Activated CD8-positive, alpha-beta memory T cell treated with anti-CD3 and anti-CD28 coated beads, Interleukin-2, amount 50 U/mL, for 1 hour (primary cell): ENCODE measurements around the gene HAS3.
"Not testable (repeated sequence)": the region's sequence is repeated elsewhere in the genome, so short reads cannot be mapped to it uniquely, and the experiment has no call there.

Experiments
- DNase-seq: peaks from one replicate; pipeline ENCODE4 v3.0.0-alpha.2; 2020; ENCODE audit errors: extremely low read depth

Gene HAS3

GRCh38 chr16:69143116-69143515, 37.7 kb downstream of the HAS3 start:
- DNase-seq: no peak

- DNase-seq: no peak
Observed at GRCh38 chr16:69145658-69146057, 40.2 kb downstream of the HAS3 start.

DNA sequence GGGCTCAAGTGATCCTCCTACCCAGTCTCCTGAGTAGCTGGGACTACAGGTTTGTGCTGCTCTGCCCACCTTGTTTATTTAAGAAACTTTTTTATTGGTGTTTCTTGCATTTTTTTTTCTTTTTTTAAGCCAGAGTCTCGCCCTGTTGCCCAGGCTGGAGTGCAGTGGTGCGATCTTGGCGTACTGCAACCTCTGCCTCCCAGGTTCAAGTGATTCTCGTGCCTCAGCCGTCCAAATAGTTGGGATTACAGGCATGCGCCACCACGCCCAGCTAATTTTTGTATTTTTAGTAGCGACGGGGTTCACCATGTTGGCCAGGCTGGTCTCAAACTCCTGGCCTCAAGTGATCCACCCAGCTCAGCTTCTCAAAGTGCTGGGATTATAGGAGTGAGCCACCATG, 44.2 kb downstream of the HAS3 start:
- not testable (repeated sequence) for DNase-seq

GRCh38 chr16:69150146-69150865, 44.9 kb downstream of the HAS3 start:
- DNase-seq: no peak

GRCh38 chr16:69157196-69157595, 51.7 kb downstream of the HAS3 start:
- DNase-seq: no peak

GRCh38 chr16:69160192-69160591, 54.7 kb downstream of the HAS3 start:
- DNase-seq: no peak

DNA sequence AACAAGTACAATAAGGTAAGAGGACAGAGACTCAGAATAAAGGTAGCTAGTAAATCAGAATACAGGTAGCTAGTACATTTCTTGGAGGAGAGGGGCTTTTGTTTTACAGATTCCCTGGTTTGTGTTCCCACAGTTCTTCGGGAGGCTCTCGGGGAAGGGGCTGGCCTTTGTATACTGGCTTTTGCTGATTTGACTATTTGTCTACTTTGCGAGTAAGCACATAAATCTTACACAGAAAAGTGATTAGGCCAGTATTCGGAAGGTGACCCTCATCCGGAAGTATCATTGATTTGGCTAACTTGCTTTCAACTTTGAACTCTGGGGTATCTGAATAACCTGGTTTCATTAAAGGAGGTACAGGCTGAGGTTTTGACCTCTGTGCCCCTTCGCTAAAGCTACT, 60.1 kb downstream of the HAS3 start:
- DNase-seq: no peak

DNA sequence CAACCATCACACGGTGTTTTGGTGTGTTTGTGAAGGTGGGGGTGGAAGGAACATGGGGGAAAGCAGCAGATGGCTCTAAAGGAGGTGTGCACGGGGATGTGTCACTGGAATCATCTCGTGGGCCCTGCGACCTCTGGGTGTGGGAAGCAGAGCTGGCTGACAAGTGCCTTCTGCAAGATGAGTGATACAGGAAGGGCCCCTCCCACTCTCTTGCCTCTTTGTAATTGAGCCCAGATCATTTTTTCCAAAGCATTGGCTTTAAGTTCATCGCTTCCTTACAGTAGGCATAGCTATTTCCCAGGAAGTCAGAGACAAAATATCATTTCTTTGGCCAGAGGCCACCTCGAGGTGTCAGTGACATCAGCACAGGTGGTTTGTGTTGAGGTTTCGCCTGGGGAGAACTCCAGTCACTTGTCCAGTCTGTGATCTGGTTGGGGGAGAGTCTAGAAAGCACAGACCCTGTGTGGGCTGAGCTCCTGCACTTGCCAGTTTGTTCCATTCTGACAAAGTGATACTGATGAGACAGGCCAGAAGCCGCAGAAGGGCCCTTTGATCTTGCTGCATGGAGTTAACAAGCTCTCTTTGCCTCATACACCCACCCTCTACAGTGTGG, 60.9 kb downstream of the HAS3 start:
- DNase-seq: no peak

DNA sequence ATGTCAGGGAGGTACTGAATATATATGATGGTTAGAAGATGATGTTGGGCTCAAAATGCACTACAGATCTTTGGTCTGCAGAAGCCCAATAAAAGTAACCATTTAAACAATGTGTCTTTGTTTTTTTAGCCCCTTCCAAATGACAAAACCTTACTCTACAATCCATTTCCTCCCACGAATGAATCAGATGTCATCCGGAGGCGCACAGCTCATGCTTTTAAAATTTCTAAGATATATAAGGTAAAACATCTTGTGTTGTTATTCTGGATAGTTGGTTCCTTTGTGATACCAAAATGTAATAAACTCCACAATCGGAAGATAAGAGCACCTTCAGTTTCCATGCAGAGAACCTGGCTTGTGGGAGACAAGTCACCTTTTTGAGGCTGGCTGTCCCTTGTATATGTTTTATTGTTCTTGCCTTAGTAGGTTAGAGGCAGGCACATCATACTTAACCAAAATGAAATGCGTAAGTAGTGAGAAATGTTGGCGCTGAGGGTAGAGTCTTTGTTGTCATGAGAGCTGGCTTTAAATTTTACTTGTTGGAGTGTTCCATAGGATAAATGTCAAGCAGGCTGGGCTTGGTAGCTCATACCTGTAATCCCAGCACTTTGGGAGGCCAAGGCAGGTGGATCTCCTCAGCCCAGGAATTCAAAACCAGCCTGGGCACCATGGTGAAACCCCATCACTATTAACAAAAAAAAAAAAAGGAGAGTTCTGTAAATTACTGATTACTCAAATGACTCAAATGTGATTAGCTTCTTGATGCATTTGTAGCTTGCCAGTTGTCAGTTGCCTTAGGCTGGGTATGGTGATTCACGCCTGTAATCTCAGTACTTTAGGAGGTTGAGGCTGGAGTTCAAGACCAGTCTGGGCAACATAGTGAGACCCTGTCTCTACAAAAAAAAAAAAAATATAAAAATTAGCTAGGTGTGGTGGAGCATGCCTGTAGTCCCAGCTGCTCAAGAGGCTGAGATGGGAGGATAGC, 61.8 kb downstream of the HAS3 start:
- no peak for DNase-seq
